GM12878 (cell line): ENCODE data around the gene FKBP15. TPM values are rescaled to one million over a fixed set of nuclear protein-coding genes. Genes with fewer than 3 reads are reported as not detected.

Source experiments
- ATAC-seq: fragments of 200-7000 bp; cut with Tn5 transposase; 3 replicates; pipeline ENCODE4 v1.9.1; 2020; ENCODE audit warnings: mild to moderate bottlenecking, moderate library complexity
- BruUV-seq: library from RNA; stranded (reverse); fragments of 400-500 nt; replicated peaks from 2 replicates; lab custom pipeline; 2021; lab: Mats Ljungman, UMichigan
- CTCF ChIA-PET: fragments of 300-600 bp; sonication (Branson Sonifier 250); formaldehyde crosslinking; extraction: SDS; loops from one replicate; lab custom pipeline; 2021; ENCODE audit warnings: inconsistent platforms; lab: Yijun Ruan, JAX
- POLR2A ChIA-PET: fragments of 350-600 bp; formaldehyde crosslinking; extraction: SDS; loops from one replicate; lab custom pipeline; 2021; ENCODE audit warnings: inconsistent platforms; lab: Charles Lee
- RAD21 ChIA-PET: fragments of 300-600 bp; sonication (Branson Sonifier 250); formaldehyde crosslinking; loops from one replicate; lab custom pipeline; 2023; ENCODE audit warnings: antibody characterized with exemption; ENCODE audit not compliant: unreplicated experiment; lab: Charles Lee
- SMC1A ChIA-PET: fragments of 300-600 bp; sonication (Branson Sonifier 250); formaldehyde crosslinking; loops from one replicate; lab custom pipeline; 2023; ENCODE audit not compliant: unreplicated experiment, uncharacterized antibody; lab: Charles Lee
- DNase-seq: peaks from one replicate; pipeline ENCODE4 v3.0.0-alpha.2; 2011; ENCODE audit warnings: low read depth, low spot score
- FAIRE-seq: peaks from 3 replicates; lab custom pipeline; 2011; peaks lifted over from hg19 to GRCh38; lab: Jason Lieb, UNC
- H2AFZ ChIP-seq: 2 replicates; pipeline ENCODE4 v1.6.0; 2011; ENCODE audit warnings: low read depth, low read length, control low read depth; ENCODE audit not compliant: control insufficient read depth
- H3K27ac ChIP-seq: 2 replicates; pipeline ENCODE4 v1.5.1; 2011; ENCODE audit warnings: control low read depth; ENCODE audit not compliant: control insufficient read depth, insufficient read depth
- H3K27me3 ChIP-seq, 2 experiments: replicated peaks in 1 of 2; 2 replicates each; pipeline versions ENCODE4 v1.6.0 to v1.6.1; 2011; ENCODE audit warnings: low read length in 1 of 2; ENCODE audit not compliant: control insufficient read depth in 2 of 2, insufficient read depth in 2 of 2
- H3K36me3 ChIP-seq, 2 experiments: 2 replicates each; pipeline ENCODE4 v1.5.1; 2011; ENCODE audit warnings: low read length in 1 of 2; ENCODE audit not compliant: control insufficient read depth in 2 of 2, insufficient read depth in 2 of 2
- H3K4me1 ChIP-seq: 2 replicates; pipeline ENCODE4 v1.6.1; 2011; ENCODE audit warnings: mild to moderate bottlenecking, low read length, moderate library complexity, mixed read lengths; ENCODE audit not compliant: control insufficient read depth, insufficient read depth
- H3K4me2 ChIP-seq: 2 replicates; pipeline ENCODE4 v1.6.0; 2011; ENCODE audit warnings: control low read depth; ENCODE audit not compliant: control insufficient read depth, insufficient read depth
- H3K4me3 ChIP-seq: fragments of 200-600 bp; sonication (generic); 2 replicates; pipeline ENCODE4 v1.5.1; 2016
- H3K79me2 ChIP-seq: 2 replicates; pipeline ENCODE4 v1.6.0; 2011; ENCODE audit warnings: low read length; ENCODE audit not compliant: control insufficient read depth, insufficient read depth
- H3K9ac ChIP-seq: 2 replicates; pipeline ENCODE4 v1.8.0; 2011; ENCODE audit warnings: low read length, control low read depth, mixed read lengths; ENCODE audit not compliant: control insufficient read depth, insufficient read depth
- H3K9me3 ChIP-seq: replicated peaks from 3 replicates; pipeline ENCODE4 v1.5.1; 2011; ENCODE audit warnings: mild to moderate bottlenecking, low read length; ENCODE audit not compliant: control insufficient read depth, insufficient read depth
- H4K20me1 ChIP-seq: 2 replicates; pipeline ENCODE4 v1.6.0; 2011; ENCODE audit not compliant: control insufficient read depth, insufficient read depth
- FOS ChIP-seq: IDR thresholded peaks from 3 replicates; pipeline ENCODE4 v1.6.1; 2011; ENCODE audit warnings: borderline replicate concordance; ENCODE audit not compliant: insufficient read length; ENCODE audit errors: extremely low read depth
- IKZF1 ChIP-seq: fragments of 450-650 bp; conservative IDR thresholded peaks from 2 replicates; pipeline ENCODE4 v1.6.1; 2017; ENCODE audit warnings: antibody characterized with exemption, mild to moderate bottlenecking
- SIN3A ChIP-seq: IDR thresholded peaks from 2 replicates; pipeline ENCODE4 v1.6.1; 2012; ENCODE audit warnings: low read depth, low read length, improper control_type of control experiment
- WRNIP1 ChIP-seq: IDR thresholded peaks from 2 replicates; pipeline ENCODE4 v1.6.1; 2011; ENCODE audit warnings: low read depth, low read length, improper control_type of control experiment, borderline replicate concordance
- in situ Hi-C: fragments of 300-500 bp; cut with MboI; formaldehyde crosslinking; loops from 9 replicates; pipeline ENCODE4 v1.14.3; 2018; ENCODE audit warnings: mixed read lengths
- intact Hi-C: fragments of 100-400 bp; cut with micrococcal nuclease; formaldehyde crosslinking; loops from one replicate; pipeline ENCODE4 v1.14.2; 2022; ENCODE audit not compliant: unreplicated experiment
- polyA plus RNA-seq, 11 experiments: library from polyadenylated mRNA; depleted of rRNA in 4 of 11; unstranded in 6 of 11; stranded (reverse) in 5 of 11; fragments of >200 nt; fragmentation: Nextera tagmentation in 4 of 11; fragmentation: Illumina TruSeq in 1 of 11; extraction: Ambion mirVana in 4 of 11; extraction: Trizol in 1 of 11; gene quantifications; 1 replicate in 1 of 11; 2 replicates in 10 of 11; pipeline versions ENCODE4 v1.2.1 to v1.2.3, GENCODE V29; 2011 to 2016; ENCODE audit warnings: inconsistent platforms in 2 of 11, missing spikeins in 2 of 11, low read depth in 1 of 11
- total RNA-seq, 4 experiments: library from RNA; depleted of rRNA in 3 of 4; stranded (reverse); fragments of >200 nt in 3 of 4; fragmentation: Illumina TruSeq in 1 of 4; extraction: Trizol in 1 of 4; gene quantifications; 2 replicates each; pipeline versions ENCODE4 v1.2.1 to v1.2.3, GENCODE V29; 2013 to 2021
- TF ChIP-seq, protein P1 (sequence below): fragments of 450-650 bp; IDR thresholded peaks from 2 replicates; pipeline ENCODE4 v1.6.1; 2016; ENCODE audit warnings: mild to moderate bottlenecking, moderate library complexity, borderline replicate concordance

FKBP15 gene
- total and polyA plus RNA-seq, 10 of the 15 experiments (the other 5 are each of a cell fraction or from before 2014, with no cell fraction given), result 5.0 to 53.4 (median 21.2) TPM

DNA sequence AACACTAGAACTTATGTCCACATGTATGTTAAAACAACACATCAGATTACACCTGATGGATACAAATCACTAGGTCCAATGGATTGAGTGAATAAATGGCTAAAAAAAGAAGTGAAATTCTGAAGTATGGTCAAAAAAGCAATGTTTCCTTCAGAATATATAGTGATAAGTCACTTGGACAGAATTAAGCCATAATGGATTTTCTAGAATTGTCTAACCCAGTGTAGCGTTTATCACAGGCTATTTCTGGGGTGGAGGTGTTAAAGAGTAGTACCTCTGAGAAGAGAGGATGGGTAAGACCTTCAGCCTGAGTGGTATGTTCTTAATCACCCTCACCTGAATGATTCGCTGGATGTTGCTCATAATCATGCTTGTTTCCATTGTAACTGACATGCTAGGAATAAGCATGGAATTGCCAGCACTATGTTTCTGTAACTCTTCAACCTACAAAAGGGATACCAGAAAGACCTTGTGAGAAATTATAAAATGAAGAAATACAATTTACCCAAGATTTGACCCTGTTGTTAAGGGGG is 37.1 kb downstream of the FKBP15 start (continued):
- TF ChIP-seq WRNIP1, result no peak
- no peak for TF ChIP-seq SIN3A
- TF ChIP-seq FOS, result no peak

DNA sequence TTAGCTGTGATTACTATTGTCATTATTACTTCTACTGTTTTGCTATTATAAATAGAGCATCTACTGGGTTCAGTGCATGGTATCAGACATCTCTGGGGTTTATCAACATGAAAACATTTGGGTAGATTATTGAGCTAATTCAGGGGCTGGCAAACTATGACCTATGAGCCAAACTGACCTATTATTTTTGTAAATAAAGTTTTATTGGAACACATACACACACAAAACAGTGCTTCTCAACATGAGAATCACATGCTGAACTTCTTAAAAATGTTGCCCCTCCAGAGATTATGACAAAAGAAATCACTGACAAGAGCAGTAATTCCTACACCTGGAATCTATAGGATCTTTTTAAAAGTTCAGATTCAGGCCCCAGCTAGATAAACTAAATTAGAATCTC is 39.9 kb downstream of the FKBP15 start:
- no peaks in the 10 kb centered on the region for H3K27me3 ChIP-seq
- peaks cover 16 to 61% of the 10 kb centered on the region in 2 experiments for H3K36me3 ChIP-seq
- in situ Hi-C loops, result no loop called here
- ChIA-PET POLR2A (no interaction called here), RAD21 (interaction anchor here (0.6 kb wide), 1 partner anchor 30 kb away, joined by 3 read pairs; the partner anchor contains the start of gene SLC31A2), CTCF (interaction anchor here (1.3 kb wide), 1 partner anchor 69 kb away, joined by 4 read pairs; no protein-coding TSS in a partner anchor), SMC1A (no interaction called here)
- H3K27ac ChIP-seq, result no peak overlapping the region
- TF ChIP-seq, protein P1, sequence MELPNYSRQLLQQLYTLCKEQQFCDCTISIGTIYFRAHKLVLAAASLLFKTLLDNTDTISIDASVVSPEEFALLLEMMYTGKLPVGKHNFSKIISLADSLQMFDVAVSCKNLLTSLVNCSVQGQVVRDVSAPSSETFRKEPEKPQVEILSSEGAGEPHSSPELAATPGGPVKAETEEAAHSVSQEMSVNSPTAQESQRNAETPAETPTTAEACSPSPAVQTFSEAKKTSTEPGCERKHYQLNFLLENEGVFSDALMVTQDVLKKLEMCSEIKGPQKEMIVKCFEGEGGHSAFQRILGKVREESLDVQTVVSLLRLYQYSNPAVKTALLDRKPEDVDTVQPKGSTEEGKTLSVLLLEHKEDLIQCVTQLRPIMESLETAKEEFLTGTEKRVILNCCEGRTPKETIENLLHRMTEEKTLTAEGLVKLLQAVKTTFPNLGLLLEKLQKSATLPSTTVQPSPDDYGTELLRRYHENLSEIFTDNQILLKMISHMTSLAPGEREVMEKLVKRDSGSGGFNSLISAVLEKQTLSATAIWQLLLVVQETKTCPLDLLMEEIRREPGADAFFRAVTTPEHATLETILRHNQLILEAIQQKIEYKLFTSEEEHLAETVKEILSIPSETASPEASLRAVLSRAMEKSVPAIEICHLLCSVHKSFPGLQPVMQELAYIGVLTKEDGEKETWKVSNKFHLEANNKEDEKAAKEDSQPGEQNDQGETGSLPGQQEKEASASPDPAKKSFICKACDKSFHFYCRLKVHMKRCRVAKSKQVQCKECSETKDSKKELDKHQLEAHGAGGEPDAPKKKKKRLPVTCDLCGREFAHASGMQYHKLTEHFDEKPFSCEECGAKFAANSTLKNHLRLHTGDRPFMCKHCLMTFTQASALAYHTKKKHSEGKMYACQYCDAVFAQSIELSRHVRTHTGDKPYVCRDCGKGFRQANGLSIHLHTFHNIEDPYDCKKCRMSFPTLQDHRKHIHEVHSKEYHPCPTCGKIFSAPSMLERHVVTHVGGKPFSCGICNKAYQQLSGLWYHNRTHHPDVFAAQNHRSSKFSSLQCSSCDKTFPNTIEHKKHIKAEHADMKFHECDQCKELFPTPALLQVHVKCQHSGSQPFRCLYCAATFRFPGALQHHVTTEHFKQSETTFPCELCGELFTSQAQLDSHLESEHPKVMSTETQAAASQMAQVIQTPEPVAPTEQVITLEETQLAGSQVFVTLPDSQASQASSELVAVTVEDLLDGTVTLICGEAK, result peak; percentile 78
- no peak for TF ChIP-seq IKZF1
- DNase-seq (no peak), FAIRE-seq (no peak), ATAC-seq (no peak)
- no peak overlapping the region for H3K9ac ChIP-seq
- H3K79me2 ChIP-seq, result no peaks in the 10 kb centered on the region
- H3K4me2 ChIP-seq, result no peak overlapping the region
- no peak overlapping the region for H2AFZ ChIP-seq
- intact Hi-C loops, result no loop called here
- no peaks in the 10 kb centered on the region for H3K4me1 ChIP-seq
- no peaks in the 10 kb centered on the region for H3K9me3 ChIP-seq
- BruUV-seq, result no TSS peak
- no peaks in the 10 kb centered on the region for H4K20me1 ChIP-seq
- H3K4me3 ChIP-seq, result no peak overlapping the region
